GM21390 (cell line): ENCODE data around the gene CENPO.

Source experiments
- ATAC-seq: cut with Tn5 transposase; IDR thresholded peaks from one replicate; pipeline ENCODE4 v1.9.1; 2021; ENCODE audit not compliant: unreplicated experiment

CENPO gene

DNA sequence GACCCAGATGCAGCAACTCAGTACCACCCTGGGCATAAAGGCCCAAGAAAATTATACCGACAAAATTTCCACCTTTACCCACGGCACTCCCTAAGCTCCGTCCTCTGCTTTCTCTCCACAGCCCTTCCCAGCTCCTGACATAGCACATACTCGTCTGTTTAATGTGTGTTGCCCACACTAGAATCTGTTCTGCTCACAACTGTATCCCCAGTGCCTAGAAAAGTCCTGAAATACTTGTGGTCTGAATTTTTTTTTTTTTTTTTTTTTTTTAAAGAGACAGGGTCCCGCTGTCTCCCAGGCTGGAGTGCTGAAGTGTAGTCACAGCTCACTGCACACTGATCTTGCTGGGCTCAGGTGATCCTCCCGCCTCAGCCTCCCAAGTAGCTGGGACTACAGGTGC, 64.5 kb downstream of the CENPO start:
- ATAC-seq: no peak

DNA sequence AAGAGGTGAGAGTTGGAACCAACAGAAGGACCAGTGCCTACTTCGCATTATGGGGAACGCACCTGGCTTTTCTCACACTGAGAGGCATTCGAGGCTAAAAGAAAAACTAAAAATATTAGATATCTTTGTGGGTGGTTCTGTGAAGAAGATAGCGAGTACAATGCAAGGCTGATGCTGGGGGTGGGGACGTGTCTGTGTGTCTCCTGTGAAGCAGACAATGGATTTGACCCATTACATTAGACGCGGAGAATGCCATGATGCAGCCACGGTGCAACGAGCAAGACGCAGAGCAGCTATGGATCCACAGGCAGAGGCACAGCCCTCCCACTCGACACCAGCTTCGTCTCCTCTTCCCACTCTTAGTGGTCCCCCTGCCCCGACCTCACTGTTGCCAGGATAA, 65.8 kb downstream of the CENPO start:
- ATAC-seq: no peak

DNA sequence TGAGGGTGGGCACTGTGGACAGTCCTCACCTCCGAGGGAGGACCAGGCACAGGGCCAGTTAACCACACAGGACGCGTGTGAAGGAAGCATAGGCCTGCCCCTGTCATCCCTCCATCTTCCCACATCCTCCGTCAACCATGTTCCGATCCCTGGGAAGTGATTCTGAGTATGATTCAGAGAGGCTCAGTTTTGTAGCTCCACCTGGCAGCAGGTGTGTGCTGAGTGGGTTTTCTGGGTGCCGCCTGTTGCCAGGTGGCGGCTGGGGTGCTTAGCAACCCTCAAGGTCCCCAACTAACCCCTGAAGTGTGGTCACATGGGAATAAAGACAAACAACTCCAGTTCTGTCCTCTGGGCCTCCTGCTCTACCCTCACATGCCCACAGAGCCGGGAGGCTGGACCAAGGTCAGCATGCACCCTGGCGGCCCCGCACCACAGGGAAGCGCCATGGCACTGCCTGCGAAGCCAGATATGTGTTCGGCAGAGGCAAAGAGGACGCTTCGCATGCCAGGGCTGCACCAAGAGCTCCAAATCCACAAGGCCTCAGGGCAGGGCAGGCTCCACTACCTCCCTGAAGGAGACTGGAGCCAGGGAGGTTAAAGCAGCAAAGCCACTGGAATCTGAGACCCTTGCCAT, 66.9 kb downstream of the CENPO start:
- no peak for ATAC-seq

DNA sequence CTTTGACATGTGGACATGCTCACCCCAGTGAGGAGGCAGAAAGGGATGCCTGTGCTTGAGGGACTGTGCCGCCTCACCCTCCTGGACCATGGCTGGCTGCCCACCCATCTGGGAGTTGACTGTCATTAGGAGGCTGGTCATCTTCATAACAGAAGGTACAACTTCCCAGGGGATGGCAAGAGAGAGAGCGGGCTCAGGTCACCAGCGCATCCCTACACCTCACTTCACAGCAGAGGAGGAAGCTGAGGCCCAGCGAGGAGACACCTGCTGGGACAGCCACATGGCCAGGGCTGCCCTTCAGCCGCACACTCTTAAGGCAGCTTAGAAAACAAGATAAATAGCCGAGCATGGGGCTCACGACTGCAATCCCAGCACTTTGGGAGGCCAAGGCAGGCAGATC, 67.4 kb downstream of the CENPO start:
- ATAC-seq: no peak

DNA sequence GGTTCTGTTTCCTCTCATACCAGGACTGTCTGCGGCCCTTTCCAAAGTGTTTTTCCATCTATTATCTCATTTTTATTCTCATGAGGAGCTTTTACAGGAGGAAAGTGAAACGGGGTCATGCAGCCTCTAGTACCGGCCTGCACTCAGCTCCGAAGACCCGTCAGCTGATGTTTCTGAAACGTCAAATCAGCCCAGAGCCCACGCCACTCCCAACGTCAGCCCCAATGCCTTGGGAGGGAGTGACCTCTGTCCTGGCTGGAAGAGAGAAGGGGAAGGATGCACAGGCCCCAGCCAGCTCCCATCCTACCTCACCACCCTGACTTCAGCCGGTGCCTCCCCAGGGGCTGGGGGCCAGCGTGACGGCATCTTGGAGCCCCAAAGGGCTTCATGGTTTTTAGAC, 68.3 kb downstream of the CENPO start:
- ATAC-seq: no peak

DNA sequence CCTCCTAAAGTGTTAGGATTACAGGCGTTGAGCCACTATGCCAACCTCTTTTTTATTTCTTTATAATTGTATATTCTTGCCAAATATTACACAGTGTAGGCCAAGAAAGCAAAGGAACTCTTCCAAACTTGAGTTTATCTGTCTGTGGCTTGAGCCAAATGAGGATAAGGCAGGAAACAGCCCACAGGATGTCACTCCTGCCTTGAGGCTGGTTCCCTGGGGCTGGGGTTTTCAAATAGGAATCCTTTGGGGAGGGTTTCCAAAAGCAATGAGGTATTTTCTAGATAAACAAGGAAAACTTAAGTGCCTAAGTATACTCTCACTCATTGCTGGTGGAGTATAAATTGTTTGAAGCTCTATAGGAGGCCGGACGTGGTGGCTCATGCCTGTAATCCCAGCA, 70.4 kb downstream of the CENPO start:
- no peak for ATAC-seq

DNA sequence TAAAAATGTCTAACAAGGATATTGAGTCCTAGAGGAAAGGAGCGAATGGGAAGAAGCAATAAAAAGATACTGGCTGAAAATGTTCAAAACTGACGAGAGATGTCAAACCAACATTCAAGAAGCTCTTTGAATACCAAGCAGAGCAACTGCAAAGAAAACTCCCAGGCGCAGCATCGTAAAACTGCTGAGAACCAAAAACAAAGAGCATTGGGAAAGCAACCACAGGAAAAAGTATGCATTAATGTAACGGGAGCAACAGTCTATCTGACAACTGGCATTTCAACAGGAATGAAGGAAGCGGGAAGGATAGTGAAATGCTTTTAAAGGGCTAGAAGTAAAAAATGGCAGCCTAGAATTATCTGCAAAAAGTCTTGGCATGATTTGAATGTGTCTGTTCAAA, 73.7 kb downstream of the CENPO start:
- no peak for ATAC-seq

DNA sequence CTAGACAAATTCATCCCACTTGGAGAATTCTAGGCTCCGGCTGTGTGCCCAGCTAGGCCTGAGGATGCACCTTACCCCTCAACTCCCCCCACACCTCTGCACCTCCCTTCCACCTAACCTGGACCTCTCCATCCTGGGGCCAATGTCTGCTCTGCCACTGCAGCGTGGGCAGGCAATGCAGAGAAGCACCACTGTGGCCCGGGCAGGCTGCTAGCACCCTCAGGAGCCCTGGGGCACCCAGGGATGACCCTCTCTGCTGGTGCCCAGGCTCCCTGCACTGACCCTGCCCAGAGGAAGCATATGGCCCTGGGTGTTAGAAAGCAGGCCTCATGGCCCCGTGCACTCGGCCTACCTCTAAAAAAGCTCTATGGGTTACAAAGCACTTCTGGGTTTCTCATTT, 77.2 kb downstream of the CENPO start:
- ATAC-seq: no peak

DNA sequence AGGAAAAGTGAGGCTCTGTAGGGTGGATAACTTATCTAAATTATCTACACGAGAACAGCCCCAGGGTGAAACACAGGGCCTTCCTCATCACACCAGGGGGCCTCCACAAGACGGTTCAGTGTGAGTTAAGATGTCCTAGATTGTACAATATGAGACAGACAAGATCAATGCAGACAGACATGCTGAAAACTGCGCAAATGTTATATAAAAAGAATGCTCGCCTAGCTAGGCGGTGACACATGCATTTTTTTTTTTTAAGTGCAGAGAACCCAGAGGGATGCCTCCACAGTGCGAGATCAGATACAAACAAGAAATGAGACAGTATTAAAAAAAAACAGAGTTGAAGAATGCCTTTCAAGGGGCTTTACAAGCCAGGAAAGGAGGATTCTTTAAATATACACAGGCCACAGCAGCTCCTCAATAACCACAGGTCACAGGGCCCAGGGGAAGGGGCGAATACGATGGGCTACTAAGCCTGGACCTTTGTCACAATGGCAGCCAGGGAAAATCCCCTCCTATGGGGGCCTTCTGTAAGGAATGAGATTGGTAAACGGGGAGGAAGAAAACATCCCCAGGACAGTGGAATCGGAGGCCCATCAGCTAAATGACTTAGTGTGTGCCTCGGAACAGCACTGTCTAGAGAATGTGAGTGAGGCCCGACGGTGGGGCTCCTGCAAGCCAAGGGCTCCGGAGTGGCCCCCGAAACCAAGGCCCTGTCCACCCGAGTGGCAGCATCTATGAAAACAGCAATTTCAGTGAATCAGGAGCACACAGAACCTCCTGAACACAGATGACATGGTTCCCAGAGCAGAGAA, 77.9 kb downstream of the CENPO start:
- ATAC-seq: no peak

DNA sequence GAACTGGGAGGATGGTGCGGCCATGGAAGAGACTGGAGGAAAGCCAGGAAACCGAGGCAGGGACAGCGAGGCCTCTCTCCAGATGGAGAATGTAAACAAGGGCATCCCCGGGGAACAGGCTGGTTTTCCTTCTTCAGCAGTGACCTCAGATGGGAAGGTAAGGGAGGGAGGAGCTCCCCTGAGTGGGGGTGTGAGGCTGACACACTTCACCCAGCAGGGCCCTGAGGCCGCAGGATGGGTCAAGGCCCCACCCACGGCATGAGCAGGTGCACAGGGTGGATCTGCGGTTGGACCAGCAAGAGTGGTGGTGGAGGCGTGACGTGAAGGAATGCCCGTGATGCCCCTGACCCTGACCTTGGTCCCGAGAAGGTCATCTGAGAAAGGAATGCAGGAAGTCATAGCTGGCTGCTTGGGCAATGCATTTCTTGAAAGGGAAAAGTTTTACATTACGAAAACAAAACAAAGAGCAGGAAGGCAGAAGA, 78.7 kb downstream of the CENPO start:
- ATAC-seq: no peak
